Iris pigment epithelial cell (primary cell): ENCODE data around the gene NLRP3.
A peak's percentile ranks its signal among the peaks of the same experiment; 100 is the strongest.
"Not testable (repeated sequence)": the region's sequence is repeated elsewhere in the genome, so short reads cannot be mapped to it uniquely, and the experiment has no call there.

ENCODE experiments used
- DNase-seq: peaks from one replicate; pipeline ENCODE4 v3.0.0-alpha.2; 2011; ENCODE audit warnings: low read depth

Gene NLRP3

DNA sequence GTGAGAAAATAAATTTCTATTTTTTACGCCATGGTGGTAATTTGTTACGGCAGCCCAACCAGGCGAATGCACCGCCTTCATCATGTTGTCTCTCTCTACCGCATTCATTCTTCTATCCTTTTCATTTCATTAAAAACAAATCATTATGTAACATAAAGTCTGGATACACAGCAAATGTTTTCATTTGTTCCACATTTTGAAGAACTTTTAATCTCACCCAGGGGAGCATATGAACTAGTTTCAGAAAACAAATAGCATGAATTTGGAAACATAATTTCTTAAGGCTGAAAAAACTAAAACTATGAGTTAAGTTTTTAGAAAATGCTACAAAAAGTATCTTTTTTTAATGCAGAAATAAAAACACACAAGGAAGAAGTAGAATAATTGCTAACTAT is 53.2 kb downstream of the NLRP3 start:
- no peak for DNase-seq

DNA sequence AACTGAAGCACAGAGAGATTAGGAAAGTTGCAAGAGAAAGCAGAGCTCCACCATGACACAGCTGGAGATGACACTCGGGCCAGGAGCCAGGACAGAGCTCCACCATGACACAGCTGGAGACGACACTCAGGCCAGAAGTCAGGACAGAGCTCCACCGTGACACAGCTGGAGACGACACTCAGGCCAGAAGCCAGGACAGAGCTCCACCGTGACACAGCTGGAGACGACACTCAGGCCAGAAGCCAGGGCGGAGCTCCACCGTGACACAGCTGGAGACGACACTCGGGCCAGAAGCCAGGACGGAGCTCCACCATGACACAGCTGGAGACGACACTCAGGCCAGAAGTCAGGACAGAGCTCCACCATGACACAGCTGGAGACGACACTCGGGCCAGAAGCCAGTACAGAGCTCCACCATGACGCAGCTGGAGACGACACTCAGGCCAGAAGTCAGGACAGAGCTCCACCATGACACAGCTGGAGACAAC is 55.0 kb downstream of the NLRP3 start:
- DNase-seq, result not testable (repeated sequence)

DNA sequence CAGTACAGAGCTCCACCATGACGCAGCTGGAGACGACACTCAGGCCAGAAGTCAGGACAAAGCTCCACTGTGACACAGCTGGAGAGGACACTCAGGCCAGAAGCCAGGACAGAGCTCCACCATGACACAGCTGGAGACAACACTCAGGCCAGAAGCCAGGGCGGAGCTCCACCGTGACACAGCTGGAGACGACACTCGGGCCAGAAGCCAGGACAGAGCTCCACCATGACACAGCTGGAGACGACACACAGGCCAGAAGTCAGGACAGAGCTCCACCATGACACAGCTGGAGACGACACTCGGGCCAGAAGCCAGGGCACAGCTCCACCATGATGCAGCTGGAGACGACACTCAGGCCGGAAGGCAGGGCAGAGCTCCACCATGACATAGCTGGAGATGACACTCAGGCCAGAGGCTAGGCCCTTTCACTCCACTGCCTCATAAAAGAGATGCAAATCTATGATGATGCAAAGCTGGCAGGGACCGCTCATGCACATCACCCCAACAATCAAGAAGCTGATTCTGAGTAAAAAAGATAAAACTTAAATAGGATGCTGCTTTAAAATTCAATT is 55.6 kb downstream of the NLRP3 start:
- DNase-seq, result no peak

- DNase-seq, result no peak
These were observed 56.1 kb downstream of the NLRP3 start for GRCh38 chr1:247472035-247472434.

- DNase-seq, result no peak
These were observed 58.4 kb downstream of the NLRP3 start for GRCh38 chr1:247474367-247474766.

GRCh38 chr1:247475793-247476192 is 59.8 kb downstream of the NLRP3 start:
- DNase-seq, result no peak

DNA sequence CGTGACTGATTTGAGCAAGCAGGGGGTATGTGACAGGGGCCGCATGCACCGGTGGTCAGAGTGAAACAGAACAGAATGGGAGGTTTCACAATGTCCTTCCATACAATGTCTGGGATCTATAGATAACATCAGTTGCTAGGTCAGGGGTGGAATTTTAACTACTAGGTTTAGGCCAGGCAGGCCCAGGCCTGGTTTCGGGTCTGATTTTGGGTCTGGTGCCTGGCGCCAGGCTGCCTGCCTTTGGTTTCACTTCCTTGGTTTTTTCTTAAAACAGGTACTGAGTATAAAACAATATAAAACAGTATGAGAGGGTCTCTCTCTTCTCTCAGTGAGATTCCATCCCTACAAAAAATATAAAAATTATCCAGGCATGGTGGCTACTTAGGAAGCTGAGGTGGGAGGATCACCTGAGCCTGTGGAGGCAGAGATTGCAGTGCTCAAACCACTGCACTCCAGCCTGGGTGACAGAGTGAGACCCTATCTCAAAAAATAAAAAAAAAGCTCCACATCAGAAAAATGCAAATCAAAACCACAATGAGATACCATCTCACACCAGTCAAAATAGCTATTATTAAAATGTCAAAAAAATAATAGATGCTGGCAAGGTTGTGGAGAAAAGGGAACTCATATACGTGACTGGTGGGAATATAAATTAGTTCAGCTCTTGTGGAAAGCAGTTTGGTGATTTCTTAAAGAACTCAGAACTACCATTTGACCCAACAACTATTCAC is 60.5 kb downstream of the NLRP3 start:
- not testable (repeated sequence) for DNase-seq

DNA sequence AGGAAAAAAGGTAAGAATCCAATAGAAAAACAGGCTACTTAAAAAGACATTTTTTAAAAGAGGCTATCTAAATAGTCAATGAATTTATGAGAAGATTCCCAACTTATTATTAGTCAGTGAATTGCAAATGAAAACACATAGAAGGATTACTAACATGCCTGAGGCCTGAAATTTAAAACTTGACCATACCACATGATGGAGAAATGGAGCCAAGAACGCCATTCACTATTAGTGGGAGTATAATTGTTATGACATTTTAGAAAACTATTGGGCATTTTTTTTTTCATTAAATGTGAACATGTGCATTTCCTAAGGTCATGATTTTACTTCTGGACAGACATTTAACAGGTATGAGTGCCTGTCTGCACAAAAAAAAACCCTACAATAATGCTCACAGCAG is 66.8 kb downstream of the NLRP3 start:
- DNase-seq, result no peak

GRCh38 chr1:247487057-247487456 is 71.1 kb downstream of the NLRP3 start:
- DNase-seq, result peak; percentile 40

GRCh38 chr1:247491328-247491727 is 75.4 kb downstream of the NLRP3 start:
- no peak for DNase-seq

GRCh38 chr1:247493106-247493505 is 77.1 kb downstream of the NLRP3 start:
- DNase-seq, result no peak

- peak; percentile 2 for DNase-seq
These were observed 78.8 kb downstream of the NLRP3 start for GRCh38 chr1:247494767-247495166.

- DNase-seq, result peak; percentile 1
These were observed 80.8 kb downstream of the NLRP3 start for GRCh38 chr1:247496581-247497285.
